Measurements from ENCODE around the gene PRTG. TPM values are rescaled to one million over a fixed set of nuclear protein-coding genes. Genes with fewer than 3 reads are reported as not detected.

The PRTG gene
- polyA plus RNA-seq, 1 of the 3 experiments (the other 2 are of a cell fraction) = 3.0 TPM

GRCh38 chr15:55683376-55683775 is 59.6 kb downstream of the PRTG start (continued):
- no peak for TF ChIP-seq CTCF (IDR thresholded peaks at IDR 0.05)
- peak; percentile 87 for TF ChIP-seq PBX3 (IDR thresholded peaks at IDR 0.05)
- TF ChIP-seq ELF1 (IDR thresholded peaks at IDR 0.05) = no peak
- TF ChIP-seq YY1 (IDR thresholded peaks at IDR 0.05; ENCODE audit: low read depth) = no peak
- TF ChIP-seq FOXJ3 (CRISPR knock-in tag; IDR thresholded peaks at IDR 0.05) = no peak
- no peak for TF ChIP-seq TEAD4 (IDR thresholded peaks at IDR 0.05; ENCODE audit: borderline replicate concordance, insufficient read depth)
- TF ChIP-seq EZH2phosphoT487 (IDR thresholded peaks at IDR 0.05; ENCODE audit: borderline replicate concordance, low read depth) = no peak
- TF ChIP-seq FOXM1 (IDR thresholded peaks at IDR 0.05; ENCODE audit: low read depth) = no peak
- no peak for TF ChIP-seq IRF3 (IDR thresholded peaks at IDR 0.05; ENCODE audit: low read depth, low read length)
- no peak for TF ChIP-seq MEF2A (IDR thresholded peaks at IDR 0.05; ENCODE audit: borderline replicate concordance, low read depth)
- no peak for TF ChIP-seq USF1 (IDR thresholded peaks at IDR 0.05; ENCODE audit: borderline replicate concordance, low read depth)
- TF ChIP-seq MAX (IDR thresholded peaks at IDR 0.05; ENCODE audit: low read depth) = no peak
- no peak for TF ChIP-seq GABPA (IDR thresholded peaks at IDR 0.05; ENCODE audit: low read depth)
- TF ChIP-seq REST (IDR thresholded peaks at IDR 0.05; ENCODE audit: low read depth, low read length) = no peak

All from SK-N-SH (cell line).